ENCODE results near the gene MMP11.

MMP11 gene

DNA sequence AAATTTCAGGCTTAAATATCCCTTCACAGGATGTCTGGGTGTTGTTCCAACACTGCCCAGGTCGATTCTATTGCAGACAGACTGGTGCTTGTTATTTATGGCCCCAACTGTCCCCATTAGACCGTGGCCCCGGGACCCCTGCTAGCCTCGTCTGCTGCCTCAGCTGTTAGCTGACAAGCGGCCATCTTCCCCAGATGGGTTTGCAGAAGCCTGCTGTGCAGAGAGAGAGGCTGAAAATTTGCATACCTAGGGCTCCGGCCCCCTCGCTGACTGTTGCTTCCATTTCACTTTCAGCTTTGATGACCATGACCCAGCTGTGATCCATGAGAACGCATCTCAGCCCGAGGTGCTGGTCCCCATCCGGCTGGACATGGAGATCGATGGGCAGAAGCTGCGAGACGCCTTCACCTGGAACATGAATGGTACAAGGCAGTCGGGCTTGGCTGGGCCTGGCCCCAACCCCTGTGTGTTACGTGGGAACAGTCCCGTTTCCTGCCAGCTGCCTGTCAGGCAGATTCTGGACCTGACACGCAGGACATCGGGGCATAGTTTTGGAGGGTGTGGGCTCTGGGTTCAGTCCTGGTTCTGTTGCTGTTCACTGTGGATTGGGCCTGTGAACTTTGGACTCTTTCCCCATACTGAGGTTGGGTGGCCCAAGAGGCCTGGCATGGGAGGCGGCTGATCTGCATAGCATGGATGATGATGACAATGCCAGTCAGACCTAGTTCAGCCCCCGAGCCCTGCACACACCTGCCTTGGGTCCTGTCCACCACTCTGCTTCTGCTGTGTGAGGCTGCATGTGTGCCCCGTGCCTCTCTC, 30.6 kb downstream of the MMP11 start:
- DNase-seq = no peak

DNA sequence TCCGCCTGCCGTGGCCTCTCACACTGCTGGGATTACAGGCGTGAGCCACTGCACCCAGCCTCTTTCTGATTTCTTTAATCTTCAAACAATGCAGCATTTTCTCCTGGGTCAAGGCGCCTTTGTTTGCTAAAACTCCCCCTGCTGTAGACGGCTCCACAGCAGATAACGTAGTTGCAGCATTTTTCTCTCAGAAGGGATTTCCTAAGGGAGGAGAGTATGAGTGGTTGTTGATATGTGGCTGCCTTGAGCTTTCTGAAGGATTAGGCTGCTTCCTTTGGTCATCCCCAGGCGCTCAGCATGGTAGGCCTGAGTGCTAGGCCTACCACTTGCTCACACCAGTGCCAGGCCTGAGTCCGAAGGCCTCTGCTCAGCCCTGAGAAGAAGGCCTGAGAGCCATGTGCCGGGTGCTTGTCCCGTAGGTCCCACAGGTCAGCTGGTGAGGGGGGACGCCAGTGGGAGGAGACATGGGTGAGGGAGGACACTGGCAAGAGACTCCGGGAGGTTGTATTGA, 32.2 kb downstream of the MMP11 start:
- no peak for DNase-seq

- no peak for DNase-seq
Observed at GRCh38 chr22:23806837-23807236, 34.2 kb downstream of the MMP11 start.

- no peak for DNase-seq
Observed at GRCh38 chr22:23812378-23812777, 39.7 kb downstream of the MMP11 start.

DNA sequence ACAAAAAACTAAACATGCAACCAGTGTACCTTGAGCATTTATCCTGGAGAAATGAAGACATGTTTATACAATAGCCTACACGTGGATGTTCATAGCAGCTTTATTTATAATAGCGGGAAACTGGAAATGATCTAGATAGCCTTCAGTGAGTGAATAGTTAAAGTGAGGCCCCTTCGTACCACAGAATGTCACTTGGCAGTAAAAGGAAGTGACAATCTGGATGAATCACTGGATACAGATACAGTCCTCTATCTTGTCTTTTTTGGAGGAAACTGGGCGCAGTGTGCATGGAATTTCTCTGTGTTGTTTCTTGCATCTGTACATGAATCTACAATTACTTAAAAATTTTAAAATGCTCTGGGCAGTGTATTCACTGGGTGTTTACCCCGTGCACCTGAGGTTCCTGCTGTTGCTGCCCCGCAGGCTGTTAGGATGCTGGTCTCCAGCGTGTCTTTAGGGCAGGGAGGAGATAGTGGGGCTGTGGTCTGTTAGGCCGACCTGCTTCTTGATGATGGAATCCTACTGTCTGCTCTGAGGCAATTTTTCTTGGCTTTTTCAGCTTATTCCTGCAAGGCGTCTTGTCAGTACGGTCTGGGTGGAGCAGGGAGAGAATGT, 43.0 kb downstream of the MMP11 start:
- DNase-seq = no peak

GRCh38 chr22:23816156-23816976, 43.7 kb downstream of the MMP11 start:
- DNase-seq = no peak

- DNase-seq = no peak
Observed at GRCh38 chr22:23817146-23817545, 44.5 kb downstream of the MMP11 start.

DNA sequence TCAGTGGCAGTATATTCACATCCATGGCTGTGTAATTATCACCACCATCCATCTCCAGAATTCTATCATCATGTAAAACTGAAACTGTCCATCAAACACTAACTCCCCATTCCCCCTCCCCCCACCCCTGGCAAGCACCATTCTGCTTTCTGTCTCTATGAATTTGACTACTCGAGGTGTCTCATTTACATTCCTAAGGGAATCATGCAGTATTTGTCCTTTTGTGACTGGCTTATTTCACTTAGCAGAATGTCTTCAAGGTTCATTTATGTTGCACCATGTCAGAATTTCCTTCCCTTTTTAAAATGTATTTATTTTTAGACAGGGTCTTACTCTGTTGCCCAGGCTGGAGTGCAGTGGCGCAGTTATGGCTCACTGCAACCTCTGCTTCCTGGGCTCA, 45.9 kb downstream of the MMP11 start:
- DNase-seq = no peak

GRCh38 chr22:23820748-23821211, 48.1 kb downstream of the MMP11 start:
- DNase-seq = peak; percentile 24

DNA sequence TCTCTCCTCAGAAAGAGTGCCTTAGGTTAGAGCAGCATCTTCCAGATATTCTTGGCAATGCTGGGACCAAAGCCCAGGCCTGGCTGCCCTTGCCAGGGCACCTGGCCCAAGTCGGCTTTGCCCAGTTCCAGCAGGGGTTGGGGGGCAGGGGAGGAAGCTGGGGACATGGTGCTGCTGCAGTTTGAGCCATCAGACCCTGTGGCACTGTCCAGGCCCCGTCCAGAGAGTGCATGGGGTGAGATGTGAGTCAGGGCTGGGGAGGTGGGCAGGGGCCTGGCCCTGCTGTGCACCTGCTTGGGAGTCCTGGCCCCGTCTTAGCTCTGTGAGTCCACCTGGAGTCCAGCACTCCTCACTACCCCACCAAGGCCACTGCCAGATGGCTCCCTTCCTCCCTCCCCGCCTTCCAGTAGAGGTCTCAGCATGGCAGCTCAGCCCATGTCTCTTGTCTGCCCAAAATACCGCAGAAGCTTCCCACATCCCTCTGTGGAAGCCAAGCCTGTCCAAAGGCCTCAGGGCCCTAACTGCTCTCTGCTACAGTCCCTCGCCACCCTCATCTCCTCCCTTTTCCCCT, 49.5 kb downstream of the MMP11 start:
- DNase-seq = no peak

GRCh38 chr22:23823331-23823791, 50.7 kb downstream of the MMP11 start:
- DNase-seq = no peak

DNA sequence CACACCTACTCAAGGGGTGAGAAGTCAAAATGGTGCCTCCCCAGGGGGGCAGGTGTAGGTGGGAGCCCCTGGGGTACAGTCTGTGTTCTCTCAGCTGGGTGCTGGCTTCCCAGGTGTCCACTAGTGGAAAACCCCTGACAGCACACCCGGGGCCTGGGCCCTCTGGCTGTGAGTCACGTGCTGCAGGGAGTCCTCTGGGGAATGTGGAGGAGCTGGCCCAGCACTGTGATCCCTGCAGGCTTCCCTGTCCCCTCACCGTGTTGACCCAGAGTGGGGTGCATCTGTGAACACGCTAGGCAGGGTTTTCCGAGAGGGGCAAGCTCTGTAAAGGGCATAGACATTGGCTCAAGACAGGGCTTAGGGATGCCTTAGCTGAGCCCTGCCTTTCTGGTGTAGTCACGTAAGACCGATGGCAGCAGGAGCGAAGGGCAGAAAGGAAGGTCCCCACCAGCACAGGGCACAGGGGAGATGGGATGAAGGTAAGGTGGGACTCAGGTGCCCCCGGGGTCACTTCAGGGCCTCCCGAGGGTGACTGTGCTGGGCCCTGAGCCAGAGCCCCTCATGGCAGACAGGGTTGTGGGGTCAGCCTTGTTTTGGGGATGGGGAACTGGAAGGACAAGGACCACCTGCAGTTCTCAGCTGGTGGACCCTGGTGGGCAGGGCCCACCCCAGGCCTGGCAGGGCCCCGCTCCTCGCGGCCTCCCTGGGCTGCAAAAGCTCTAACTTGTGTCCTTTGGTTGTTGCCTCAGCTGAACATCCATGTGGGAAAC, 52.0 kb downstream of the MMP11 start:
- DNase-seq = no peak

GRCh38 chr22:23825246-23825905, 52.7 kb downstream of the MMP11 start:
- DNase-seq = no peak

DNA sequence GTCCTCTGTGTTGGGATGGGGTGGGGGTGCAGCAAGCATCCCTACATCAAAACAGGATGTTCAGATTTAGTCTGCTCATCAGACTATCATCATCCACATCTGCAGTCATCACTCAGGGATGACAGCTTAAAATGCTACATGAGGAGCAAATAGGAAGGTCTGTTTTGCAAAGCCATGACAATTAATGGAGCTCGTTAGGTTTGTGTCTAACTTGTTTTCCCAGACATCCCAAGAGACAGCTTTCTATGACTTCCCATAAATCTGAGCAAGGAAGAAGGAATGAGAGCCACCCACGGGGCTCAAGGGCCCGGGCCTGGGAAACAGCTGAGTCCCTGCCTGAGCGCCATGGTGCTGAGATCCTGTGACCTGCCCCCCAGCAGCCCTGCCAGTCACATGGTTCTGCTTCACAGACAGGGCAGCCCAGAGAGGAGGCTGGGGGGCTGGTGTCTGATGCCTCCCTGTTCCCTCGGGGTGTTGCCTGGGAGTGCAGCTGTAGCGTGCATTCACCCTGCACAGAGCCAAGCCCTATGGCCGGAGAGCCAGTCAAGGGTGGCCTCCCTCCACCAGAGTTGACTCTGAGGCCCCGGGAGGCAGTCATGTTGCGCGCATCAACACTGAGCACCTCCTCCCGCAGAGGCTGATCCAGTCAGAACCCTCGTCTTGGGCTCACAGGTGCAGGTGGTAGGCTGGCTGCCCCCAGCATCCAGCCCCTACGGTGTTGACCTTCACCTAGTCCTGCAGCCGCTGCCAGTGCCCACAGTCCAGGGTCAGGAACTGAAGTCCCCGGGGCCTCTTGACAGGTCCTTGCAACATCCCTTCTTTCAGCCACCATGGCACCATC, 54.1 kb downstream of the MMP11 start:
- no peak for DNase-seq

GRCh38 chr22:23827351-23827995, 54.8 kb downstream of the MMP11 start:
- DNase-seq = no peak

DNA sequence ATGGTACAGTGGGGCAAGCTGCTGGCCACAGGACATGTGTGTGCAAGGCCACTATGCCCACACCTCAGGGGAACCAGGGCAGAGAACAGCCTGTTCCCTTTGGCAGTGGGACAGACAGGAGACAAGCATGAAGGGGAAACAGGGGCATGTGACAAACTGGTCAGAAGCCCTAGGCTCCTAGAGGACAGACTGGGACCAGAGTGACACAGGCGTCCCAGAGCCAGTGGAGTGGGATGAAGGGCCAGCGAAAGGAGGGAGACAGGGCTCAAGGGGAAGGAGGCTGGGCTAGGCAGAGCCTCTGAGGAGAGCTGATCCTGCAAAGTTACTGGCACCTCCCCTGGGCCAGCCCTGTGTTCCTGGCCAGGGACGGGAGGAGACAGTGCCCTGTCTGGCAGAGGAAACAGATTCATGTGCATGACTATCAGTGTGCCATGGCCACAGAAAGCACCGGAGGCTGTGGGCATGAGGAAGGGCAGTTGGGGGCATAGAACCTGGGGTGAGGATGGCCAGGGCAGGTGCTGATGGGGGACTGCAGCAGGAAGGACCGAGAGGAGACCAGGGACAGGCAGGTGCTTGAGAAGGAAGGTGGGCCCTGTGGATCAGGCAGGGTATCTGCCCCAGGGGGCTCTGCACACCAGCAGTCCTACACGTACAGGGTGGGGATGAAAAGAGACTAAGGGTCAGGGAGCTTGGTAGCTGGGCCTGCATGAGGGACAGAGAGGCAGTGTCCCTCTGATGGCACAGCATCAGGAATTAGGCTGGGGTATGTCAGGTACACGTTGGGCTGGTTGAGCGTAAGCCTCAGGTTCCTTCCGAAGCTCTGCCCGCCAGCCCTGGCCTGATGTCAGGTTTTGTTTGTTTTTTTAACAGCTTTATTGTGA, 56.4 kb downstream of the MMP11 start:
- DNase-seq = no peak

DNA sequence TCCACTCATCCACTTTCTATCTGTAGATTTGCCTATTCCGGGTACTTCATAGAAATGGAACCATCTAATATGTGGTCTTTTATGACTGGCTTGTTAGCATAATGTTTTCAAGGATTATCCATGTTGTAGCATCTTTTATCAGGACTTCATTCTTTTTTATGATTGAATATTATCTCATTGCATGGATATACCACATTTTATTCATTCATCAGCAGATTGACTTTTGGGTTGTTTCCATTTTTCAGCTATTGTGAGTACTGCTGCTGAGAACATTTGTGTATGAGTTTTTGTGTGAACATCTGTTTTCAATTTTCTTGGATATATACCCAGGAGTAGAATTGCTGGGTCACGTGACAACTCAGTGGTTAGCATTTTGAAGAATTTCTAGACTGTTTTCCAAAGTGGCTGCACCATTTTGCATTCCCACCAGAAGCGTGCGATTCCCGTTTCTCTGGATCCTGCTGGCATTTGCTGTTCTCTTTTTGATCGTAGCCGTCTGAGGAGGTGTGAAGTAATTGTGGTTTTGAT, 57.3 kb downstream of the MMP11 start:
- no peak for DNase-seq

GRCh38 chr22:23831261-23831660, 58.6 kb downstream of the MMP11 start:
- DNase-seq = no peak

DNA sequence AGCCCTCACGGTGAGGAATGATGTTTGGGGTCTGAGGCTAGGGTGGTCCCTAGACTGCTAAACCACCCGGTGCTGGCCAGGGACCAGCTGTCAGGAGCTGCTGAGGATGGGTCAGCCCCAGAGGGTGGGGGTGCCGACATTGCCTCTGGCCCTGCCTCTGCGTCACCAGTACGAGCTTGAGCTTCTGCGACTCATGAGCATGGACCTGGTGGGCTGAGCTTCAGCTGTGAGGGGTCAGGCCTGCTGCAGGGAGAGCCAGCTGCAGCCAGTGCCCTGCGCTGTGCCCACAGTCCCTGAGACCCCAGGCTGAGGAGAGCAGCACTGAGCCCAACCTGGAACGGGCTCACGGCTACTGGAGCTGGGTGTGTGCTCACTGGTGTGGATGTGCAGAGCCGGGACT, 59.1 kb downstream of the MMP11 start:
- no peak for DNase-seq

All from hematopoietic multipotent progenitor cell treated with erythropoietin and hydrocortisone succinate and interleukin-3 and kit ligand, for 4 days (in vitro differentiated cells).